Measurements from ENCODE around the gene PCDHGA8. TPM values are rescaled to one million over a fixed set of nuclear protein-coding genes. Genes with fewer than 3 reads are reported as not detected.
"Not testable (repeated sequence)": the region's sequence is repeated elsewhere in the genome, so short reads cannot be mapped to it uniquely, and the experiment has no call there.

PCDHGA8 gene
- total RNA-seq: 0.10 TPM

GRCh38 chr5:141392429-141393198 lies at the start of gene PCDHGA8:
Gene PCDHGA8, plus strand, starts transcription at chr5:141392633. Its CDS starts 181 bp downstream, at chr5:141392814.
- no peak within 1 kb of the TSS for H3K4me3 ChIP-seq (ENCODE audit: low read length)
- H3K4me1 ChIP-seq (ENCODE audit: insufficient read depth, low read length): no peaks in the 10 kb centered on the region
- H3K9me3 ChIP-seq (ENCODE audit: low read depth, low read length): peaks cover 17% of the 10 kb centered on the region
- peaks cover 89% of the 10 kb centered on the region for H3K27me3 ChIP-seq (ENCODE audit: insufficient read depth, low read length)

- no peak overlapping the region for H3K4me3 ChIP-seq (ENCODE audit: low read length)
- H3K27me3 ChIP-seq (ENCODE audit: insufficient read depth, low read length): peaks cover 75% of the 10 kb centered on the region
- H3K4me1 ChIP-seq (ENCODE audit: insufficient read depth, low read length): no peaks in the 10 kb centered on the region
- peaks cover 5% of the 10 kb centered on the region for H3K9me3 ChIP-seq (ENCODE audit: low read depth, low read length)
Observed at GRCh38 chr5:141342773-141343172, 49.7 kb upstream of the PCDHGA8 start.

GRCh38 chr5:141343242-141343952 lies 49.0 kb upstream of the PCDHGA8 start, which contains the start of gene PCDHGA3:
Gene PCDHGA3, plus strand, starts transcription at chr5:141343829. Its CDS starts 205 bp downstream, at chr5:141344034.
- peaks cover 7% of the 10 kb centered on the region for H3K9me3 ChIP-seq (ENCODE audit: low read depth, low read length)
- peaks cover 75% of the 10 kb centered on the region for H3K27me3 ChIP-seq (ENCODE audit: insufficient read depth, low read length)
- no peaks in the 10 kb centered on the region for H3K4me1 ChIP-seq (ENCODE audit: insufficient read depth, low read length)
- no peak within 1 kb of the TSS for H3K4me3 ChIP-seq (ENCODE audit: low read length)

GRCh38 chr5:141343953-141344463 lies 48.4 kb upstream of the PCDHGA8 start:
- H3K9me3 ChIP-seq (ENCODE audit: low read depth, low read length): peaks cover 12% of the 10 kb centered on the region

GRCh38 chr5:141345327-141345726 lies 47.1 kb upstream of the PCDHGA8 start:
- Histone ChIP-seq H3K4me3 (ENCODE audit: low read length) (no peak overlapping the region), H3K27me3 (ENCODE audit: insufficient read depth, low read length) (peaks cover 77% of the 10 kb centered on the region), H3K4me1 (ENCODE audit: insufficient read depth, low read length) (no peaks in the 10 kb centered on the region), H3K9me3 (ENCODE audit: low read depth, low read length) (peaks cover 12% of the 10 kb centered on the region)

More at GRCh38 chr5:141343953-141344463, 48.4 kb upstream of the PCDHGA8 start:
- Histone ChIP-seq H3K27me3 (ENCODE audit: insufficient read depth, low read length) (peaks cover 75% of the 10 kb centered on the region), H3K4me3 (ENCODE audit: low read length) (no peak overlapping the region), H3K4me1 (ENCODE audit: insufficient read depth, low read length) (no peaks in the 10 kb centered on the region)

GRCh38 chr5:141346017-141346416 lies 46.4 kb upstream of the PCDHGA8 start:
- not testable (repeated sequence) for H3K4me3 ChIP-seq (ENCODE audit: low read length); H3K4me1 ChIP-seq (ENCODE audit: insufficient read depth, low read length)
- H3K27me3 ChIP-seq (ENCODE audit: insufficient read depth, low read length): peaks cover 82% of the 10 kb centered on the region
- peaks cover 12% of the 10 kb centered on the region for H3K9me3 ChIP-seq (ENCODE audit: low read depth, low read length)

GRCh38 chr5:141349917-141350619 lies 42.4 kb upstream of the PCDHGA8 start, which contains the start of gene PCDHGB1:
Gene PCDHGB1, plus strand, starts transcription at chr5:141350099. Its CDS starts 162 bp downstream, at chr5:141350261.
- Histone ChIP-seq H3K9me3 (ENCODE audit: low read depth, low read length) (peaks cover 10% of the 10 kb centered on the region), H3K4me3 (ENCODE audit: low read length) (no peak within 1 kb of the TSS), H3K27me3 (ENCODE audit: insufficient read depth, low read length) (peaks cover 79% of the 10 kb centered on the region), H3K4me1 (ENCODE audit: insufficient read depth, low read length) (no peaks in the 10 kb centered on the region)

GRCh38 chr5:141351591-141351990 lies 40.8 kb upstream of the PCDHGA8 start:
- no peaks in the 10 kb centered on the region for H3K4me1 ChIP-seq (ENCODE audit: insufficient read depth, low read length)
- H3K9me3 ChIP-seq (ENCODE audit: low read depth, low read length): peaks cover 10% of the 10 kb centered on the region
- peaks cover 84% of the 10 kb centered on the region for H3K27me3 ChIP-seq (ENCODE audit: insufficient read depth, low read length)
- no peak overlapping the region for H3K4me3 ChIP-seq (ENCODE audit: low read length)

- no peaks in the 10 kb centered on the region for H3K4me1 ChIP-seq (ENCODE audit: insufficient read depth, low read length)
- peaks cover 90% of the 10 kb centered on the region for H3K27me3 ChIP-seq (ENCODE audit: insufficient read depth, low read length)
- H3K4me3 ChIP-seq (ENCODE audit: low read length): no peak within 1 kb of the TSS
- peaks cover 4% of the 10 kb centered on the region for H3K9me3 ChIP-seq (ENCODE audit: low read depth, low read length)
Observed at GRCh38 chr5:141354900-141355469, 37.4 kb upstream of the PCDHGA8 start, which contains the start of gene PCDHGA4. Gene PCDHGA4, plus strand, starts transcription at chr5:141355021. Its CDS starts 87 bp downstream, at chr5:141355108.

- Histone ChIP-seq H3K4me3 (ENCODE audit: low read length) (no peak overlapping the region), H3K9me3 (ENCODE audit: low read depth, low read length) (peaks cover 4% of the 10 kb centered on the region), H3K4me1 (ENCODE audit: insufficient read depth, low read length) (no peaks in the 10 kb centered on the region), H3K27me3 (ENCODE audit: insufficient read depth, low read length) (peaks cover 92% of the 10 kb centered on the region)
Observed at GRCh38 chr5:141355641-141356040, 36.8 kb upstream of the PCDHGA8 start.

GRCh38 chr5:141356133-141356532 lies 36.3 kb upstream of the PCDHGA8 start:
- Histone ChIP-seq H3K27me3 (ENCODE audit: insufficient read depth, low read length) (peaks cover 91% of the 10 kb centered on the region), H3K4me3 (ENCODE audit: low read length) (no peak overlapping the region), H3K9me3 (ENCODE audit: low read depth, low read length) (peaks cover 3% of the 10 kb centered on the region), H3K4me1 (ENCODE audit: insufficient read depth, low read length) (no peaks in the 10 kb centered on the region)

GRCh38 chr5:141356950-141357349 lies 35.5 kb upstream of the PCDHGA8 start:
- no peaks in the 10 kb centered on the region for H3K9me3 ChIP-seq (ENCODE audit: low read depth, low read length)
- H3K27me3 ChIP-seq (ENCODE audit: insufficient read depth, low read length): peaks cover 91% of the 10 kb centered on the region
- H3K4me3 ChIP-seq (ENCODE audit: low read length): no peak overlapping the region
- H3K4me1 ChIP-seq (ENCODE audit: insufficient read depth, low read length): no peaks in the 10 kb centered on the region

GRCh38 chr5:141359790-141360426 lies 32.5 kb upstream of the PCDHGA8 start, which contains the start of gene PCDHGB2:
Gene PCDHGB2, plus strand, starts transcription at chr5:141359994. Its CDS starts 142 bp downstream, at chr5:141360136.
- Histone ChIP-seq H3K9me3 (ENCODE audit: low read depth, low read length) (peaks cover 7% of the 10 kb centered on the region), H3K4me3 (ENCODE audit: low read length) (peak within 1 kb of the TSS; percentile 12), H3K27me3 (ENCODE audit: insufficient read depth, low read length) (peaks cover 93% of the 10 kb centered on the region), H3K4me1 (ENCODE audit: insufficient read depth, low read length) (no peaks in the 10 kb centered on the region)

GRCh38 chr5:141360685-141361084 lies 31.7 kb upstream of the PCDHGA8 start:
- Histone ChIP-seq H3K27me3 (ENCODE audit: insufficient read depth, low read length) (peaks cover 93% of the 10 kb centered on the region), H3K4me1 (ENCODE audit: insufficient read depth, low read length) (no peaks in the 10 kb centered on the region), H3K9me3 (ENCODE audit: low read depth, low read length) (peaks cover 14% of the 10 kb centered on the region), H3K4me3 (ENCODE audit: low read length) (no peak overlapping the region)
